Liver (tissue), 9 donors: ENCODE measurements around the gene IL6. TPM values are rescaled to one million over a fixed set of nuclear protein-coding genes. Genes with fewer than 3 reads are reported as not detected.

Source experiments
- DNase-seq: peaks from one replicate; pipeline ENCODE4 v3.0.0-alpha.2; 2017; ENCODE audit warnings: low spot score
- H3K27ac ChIP-seq, 2 donors: one replicate each; pipeline ENCODE4 v1.7.0; 2013; ENCODE audit warnings: inconsistent platforms in 2 of 2, low read length in 2 of 2, control low read depth in 1 of 2, low read depth in 1 of 2, mild to moderate bottlenecking in 1 of 2
- H3K27me3 ChIP-seq, 4 donors: one replicate each; pipeline versions ENCODE4 v1.6.1 to v1.7.0; 2013; ENCODE audit warnings: low read length in 3 of 4, inconsistent platforms in 1 of 4, mild to moderate bottlenecking in 1 of 4, moderate library complexity in 1 of 4; ENCODE audit not compliant: control insufficient read depth in 4 of 4, insufficient read depth in 4 of 4
- H3K36me3 ChIP-seq, 4 donors: one replicate each; pipeline versions ENCODE4 v1.6.1 to v1.7.0; 2013; ENCODE audit warnings: low read length in 3 of 4, mild to moderate bottlenecking in 3 of 4, low read depth in 1 of 4, moderate library complexity in 1 of 4; ENCODE audit not compliant: control insufficient read depth in 4 of 4, insufficient read depth in 3 of 4
- H3K4me1 ChIP-seq, 4 donors: one replicate each; pipeline versions ENCODE4 v1.6.1 to v1.7.0; 2013; ENCODE audit warnings: low read length in 3 of 4, mild to moderate bottlenecking in 3 of 4, moderate library complexity in 1 of 4; ENCODE audit not compliant: control insufficient read depth in 4 of 4, insufficient read depth in 4 of 4
- H3K4me3 ChIP-seq, 3 donors: one replicate each; pipeline versions ENCODE4 v1.6.1 to v1.7.0; 2013; ENCODE audit warnings: low read length in 3 of 3, control low read depth in 1 of 3, low read depth in 1 of 3, mild to moderate bottlenecking in 1 of 3
- H3K9ac ChIP-seq, 2 donors: one replicate each; pipeline ENCODE4 v1.7.0; 2013; ENCODE audit warnings: low read length in 2 of 2, mild to moderate bottlenecking in 2 of 2, moderate library complexity in 2 of 2, control low read depth in 1 of 2, low read depth in 1 of 2
- H3K9me3 ChIP-seq, 4 donors: one replicate each; pipeline versions ENCODE4 v1.6.1 to v1.7.0; 2013; ENCODE audit warnings: low read length in 3 of 4; ENCODE audit not compliant: control insufficient read depth in 4 of 4
- ATF3 ChIP-seq: IDR thresholded peaks from 2 replicates; pipeline ENCODE4 v1.6.1; 2016; ENCODE audit warnings: antibody characterized with exemption
- CTCF ChIP-seq: fragments of 150-350 bp; IDR thresholded peaks from 2 replicates; pipeline ENCODE4 v1.5.1; 2017; ENCODE audit warnings: improper control_type of control experiment, low read depth, low read length; ENCODE audit not compliant: missing input control
- EGR1 ChIP-seq, 2 donors: IDR thresholded peaks; 2 replicates each; pipeline ENCODE4 v1.6.1; 2016 to 2018; ENCODE audit warnings: antibody characterized with exemption in 2 of 2, low read depth in 2 of 2
- FOXA2 ChIP-seq: IDR thresholded peaks from 2 replicates; pipeline ENCODE4 v1.6.1; 2016; ENCODE audit warnings: antibody characterized with exemption
- GABPA ChIP-seq, 2 donors: IDR thresholded peaks in 1 of 2; conservative IDR thresholded peaks in 1 of 2; 2 replicates each; pipeline ENCODE4 v1.6.1; 2016; ENCODE audit warnings: antibody characterized with exemption in 2 of 2, mild to moderate bottlenecking in 1 of 2, moderate library complexity in 1 of 2
- HNF4A ChIP-seq, 2 donors: conservative IDR thresholded peaks; 2 replicates each; pipeline ENCODE4 v1.6.1; 2016; ENCODE audit warnings: antibody characterized with exemption in 2 of 2, mild to moderate bottlenecking in 2 of 2
- HNF4G ChIP-seq: IDR thresholded peaks from 2 replicates; pipeline ENCODE4 v1.6.1; 2016; ENCODE audit warnings: antibody characterized with exemption
- JUND ChIP-seq, 2 donors: IDR thresholded peaks; 2 replicates each; pipeline ENCODE4 v1.6.1; 2016; ENCODE audit warnings: antibody characterized with exemption in 2 of 2
- MAX ChIP-seq: IDR thresholded peaks from 2 replicates; pipeline ENCODE4 v1.6.1; 2016; ENCODE audit warnings: antibody characterized with exemption
- NR2F2 ChIP-seq: IDR thresholded peaks from 2 replicates; pipeline ENCODE4 v1.6.1; 2016; ENCODE audit warnings: antibody characterized with exemption
- RAD21 ChIP-seq, 2 donors: IDR thresholded peaks; 2 replicates each; pipeline ENCODE4 v1.6.1; 2016; ENCODE audit warnings: antibody characterized with exemption in 2 of 2, mild to moderate bottlenecking in 2 of 2
- REST ChIP-seq: IDR thresholded peaks from 2 replicates; pipeline ENCODE4 v1.6.1; 2016; ENCODE audit warnings: antibody characterized with exemption, mild to moderate bottlenecking
- RXRA ChIP-seq, 2 donors: IDR thresholded peaks; 2 replicates each; pipeline ENCODE4 v1.6.1; 2017 to 2018; ENCODE audit warnings: antibody characterized with exemption in 2 of 2, mild to moderate bottlenecking in 1 of 2
- SP1 ChIP-seq: IDR thresholded peaks from 2 replicates; pipeline ENCODE4 v1.6.1; 2018; ENCODE audit warnings: antibody characterized with exemption, mild to moderate bottlenecking
- TAF1 ChIP-seq: conservative IDR thresholded peaks from 2 replicates; pipeline ENCODE4 v1.6.1; 2016; ENCODE audit warnings: antibody characterized with exemption, mild to moderate bottlenecking
- YY1 ChIP-seq: IDR thresholded peaks from 2 replicates; pipeline ENCODE4 v1.6.1; 2016; ENCODE audit warnings: antibody characterized with exemption, mild to moderate bottlenecking
- WGBS: extraction: QIAGEN DNeasy Blood & Tissue Kit; methylation state at CpG from one replicate; pipeline ENCODE4 v1.1.7; 2013; 5-methylcytosine and 5-hydroxymethylcytosine counted together
- polyA plus RNA-seq, 2 donors: library from polyadenylated mRNA; stranded (reverse) in 1 of 2; unstranded in 1 of 2; fragments of 200-250 nt in 1 of 2; fragments of >200 nt in 1 of 2; fragmentation: Nextera tagmentation in 1 of 2; extraction: Ambion mirVana in 1 of 2; gene quantifications; one replicate each; pipeline versions ENCODE4 v1.2.1 to v1.2.3, GENCODE V29; 2013 to 2015
- total RNA-seq, 2 donors: library from RNA; depleted of rRNA; stranded (reverse); fragments of >200 nt; gene quantifications; one replicate each; pipeline ENCODE4 v1.2.3, GENCODE V29; 2014
- TF ChIP-seq, protein P1 (sequence below): IDR thresholded peaks from 2 replicates; pipeline ENCODE4 v1.6.1; 2016; ENCODE audit warnings: antibody characterized with exemption
- donor health status: healthy.
- donor health status: healthy.
- donor health status: healthy.
- donor health status: healthy.
- donor health status: healthy.

The IL6 gene
- total and polyA plus RNA-seq, 4 donors: 0.17 TPM; not detected in 3

- WGBS: 94% methylated on average over 1 of the region's 1 CpG
- Histone ChIP-seq H3K4me3 (no peak overlapping the region), H3K27me3 (no peaks in the 10 kb centered on the region), H3K4me1 (peaks cover 0 to 17% (median 14%) of the 10 kb centered on the region in 4 donors), H3K36me3 (no peaks in the 10 kb centered on the region), H3K9me3 (no peaks in the 10 kb centered on the region), H3K9ac (no peak overlapping the region), H3K27ac (no peak overlapping the region)
- no peak for DNase-seq
- TF ChIP-seq SP1 (no peak), RAD21 (IDR thresholded peaks at IDR 0.05) (peak; percentile 65 to 73), REST (no peak), CTCF (peak; percentile 46)
Observed at GRCh38 chr7:22728401-22729029, 1.5 kb downstream of the IL6 start.

DNA sequence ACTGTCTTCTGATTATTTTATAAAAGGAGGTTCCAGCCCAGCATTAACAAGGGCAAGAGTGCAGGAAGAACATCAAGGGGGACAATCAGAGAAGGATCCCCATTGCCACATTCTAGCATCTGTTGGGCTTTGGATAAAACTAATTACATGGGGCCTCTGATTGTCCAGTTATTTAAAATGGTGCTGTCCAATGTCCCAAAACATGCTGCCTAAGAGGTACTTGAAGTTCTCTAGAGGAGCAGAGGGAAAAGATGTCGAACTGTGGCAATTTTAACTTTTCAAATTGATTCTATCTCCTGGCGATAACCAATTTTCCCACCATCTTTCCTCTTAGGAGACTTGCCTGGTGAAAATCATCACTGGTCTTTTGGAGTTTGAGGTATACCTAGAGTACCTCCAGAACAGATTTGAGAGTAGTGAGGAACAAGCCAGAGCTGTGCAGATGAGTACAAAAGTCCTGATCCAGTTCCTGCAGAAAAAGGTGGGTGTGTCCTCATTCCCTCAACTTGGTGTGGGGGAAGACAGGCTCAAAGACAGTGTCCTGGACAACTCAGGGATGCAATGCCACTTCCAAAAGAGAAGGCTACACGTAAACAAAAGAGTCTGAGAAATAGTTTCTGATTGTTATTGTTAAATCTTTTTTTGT is 2.3 kb downstream of the IL6 start:
- no peak overlapping the region for H3K27ac ChIP-seq
- H3K4me1 ChIP-seq: peaks cover 0 to 14% (median 11%) of the 10 kb centered on the region in 4 donors
- H3K36me3 ChIP-seq: no peaks in the 10 kb centered on the region
- no peaks in the 10 kb centered on the region for H3K27me3 ChIP-seq
- no peak overlapping the region for H3K4me3 ChIP-seq
- WGBS: 92% methylated on average over 3 of the region's 3 CpGs
- H3K9me3 ChIP-seq: no peaks in the 10 kb centered on the region
- H3K9ac ChIP-seq: no peak overlapping the region
- no peak for DNase-seq
- TF ChIP-seq HNF4G (no peak), MAX (no peak), RAD21 (IDR thresholded peaks at IDR 0.05) (no peak), SP1 (no peak), TAF1 (no peak), FOXA2 (no peak), ATF3 (no peak), JUND (IDR thresholded peaks at IDR 0.05) (no peak), EGR1 (IDR thresholded peaks at IDR 0.05; ENCODE audit: low read depth in 2 of 2) (no peak), CTCF (no peak), GABPA (IDR thresholded peaks at IDR 0.05 in 1 of 2, conservative IDR thresholded peaks at IDR 0.05 in 1 of 2) (no peak), REST (no peak), NR2F2 (no peak), RXRA (IDR thresholded peaks at IDR 0.05) (no peak), HNF4A (conservative IDR thresholded peaks at IDR 0.05) (no peak), YY1 (no peak)
- TF ChIP-seq, protein P1, sequence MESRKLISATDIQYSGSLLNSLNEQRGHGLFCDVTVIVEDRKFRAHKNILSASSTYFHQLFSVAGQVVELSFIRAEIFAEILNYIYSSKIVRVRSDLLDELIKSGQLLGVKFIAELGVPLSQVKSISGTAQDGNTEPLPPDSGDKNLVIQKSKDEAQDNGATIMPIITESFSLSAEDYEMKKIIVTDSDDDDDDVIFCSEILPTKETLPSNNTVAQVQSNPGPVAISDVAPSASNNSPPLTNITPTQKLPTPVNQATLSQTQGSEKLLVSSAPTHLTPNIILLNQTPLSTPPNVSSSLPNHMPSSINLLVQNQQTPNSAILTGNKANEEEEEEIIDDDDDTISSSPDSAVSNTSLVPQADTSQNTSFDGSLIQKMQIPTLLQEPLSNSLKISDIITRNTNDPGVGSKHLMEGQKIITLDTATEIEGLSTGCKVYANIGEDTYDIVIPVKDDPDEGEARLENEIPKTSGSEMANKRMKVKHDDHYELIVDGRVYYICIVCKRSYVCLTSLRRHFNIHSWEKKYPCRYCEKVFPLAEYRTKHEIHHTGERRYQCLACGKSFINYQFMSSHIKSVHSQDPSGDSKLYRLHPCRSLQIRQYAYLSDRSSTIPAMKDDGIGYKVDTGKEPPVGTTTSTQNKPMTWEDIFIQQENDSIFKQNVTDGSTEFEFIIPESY: no peak
